GM21786 (cell line): ENCODE measurements around the gene PLCB2.

Experiments used
- ATAC-seq: cut with Tn5 transposase; IDR thresholded peaks from one replicate; pipeline ENCODE4 v1.9.1; 2021; ENCODE audit not compliant: unreplicated experiment

Gene PLCB2

GRCh38 chr15:40287968-40288367, 19.8 kb downstream of the PLCB2 start:
- no peak for ATAC-seq

- no peak for ATAC-seq
These were observed 20.2 kb downstream of the PLCB2 start for GRCh38 chr15:40287505-40287904.

GRCh38 chr15:40286794-40287193, 20.9 kb downstream of the PLCB2 start:
- no peak for ATAC-seq

GRCh38 chr15:40286061-40286532, 21.6 kb downstream of the PLCB2 start:
- no peak for ATAC-seq

- no peak for ATAC-seq
These were observed 22.2 kb downstream of the PLCB2 start for GRCh38 chr15:40285554-40286011.

GRCh38 chr15:40285151-40285550, 22.6 kb downstream of the PLCB2 start:
- ATAC-seq, result no peak

- ATAC-seq, result no peak
These were observed 24.0 kb downstream of the PLCB2 start for GRCh38 chr15:40283615-40284300.

GRCh38 chr15:40282869-40283614, 24.7 kb downstream of the PLCB2 start, which contains the start of gene ANKRD63:
TSS of gene ANKRD63 (minus strand) at chr15:40283064. CDS start at chr15:40282586, 478 bp downstream.
- no peak for ATAC-seq

- no peak for ATAC-seq
These were observed 25.4 kb downstream of the PLCB2 start for GRCh38 chr15:40282147-40282868.

GRCh38 chr15:40281801-40282146, 26.0 kb downstream of the PLCB2 start:
- ATAC-seq, result no peak

- no peak for ATAC-seq
These were observed 26.5 kb downstream of the PLCB2 start for GRCh38 chr15:40281057-40281800.

- ATAC-seq, result no peak
These were observed 27.3 kb downstream of the PLCB2 start for GRCh38 chr15:40280260-40281056.

- no peak for ATAC-seq
These were observed 28.1 kb downstream of the PLCB2 start for GRCh38 chr15:40279437-40280141.

GRCh38 chr15:40278026-40278425, 29.7 kb downstream of the PLCB2 start:
- no peak for ATAC-seq

- no peak for ATAC-seq
These were observed 30.3 kb downstream of the PLCB2 start for GRCh38 chr15:40277471-40277870.

GRCh38 chr15:40276927-40277326, 30.8 kb downstream of the PLCB2 start:
- ATAC-seq, result no peak

GRCh38 chr15:40275954-40276353, 31.8 kb downstream of the PLCB2 start:
- no peak for ATAC-seq

GRCh38 chr15:40275523-40275922, 32.2 kb downstream of the PLCB2 start:
- no peak for ATAC-seq
